ENCODE measurements around the gene ECHDC3. TPM values are rescaled to one million over a fixed set of nuclear protein-coding genes. Genes with fewer than 3 reads are reported as not detected.

Gene ECHDC3
- total RNA-seq, 3 donors from 2014 or later (not counting 1 experiment from before 2014, with no cell fraction given): 0.38 to 4.8 TPM; not detected in 1

DNA sequence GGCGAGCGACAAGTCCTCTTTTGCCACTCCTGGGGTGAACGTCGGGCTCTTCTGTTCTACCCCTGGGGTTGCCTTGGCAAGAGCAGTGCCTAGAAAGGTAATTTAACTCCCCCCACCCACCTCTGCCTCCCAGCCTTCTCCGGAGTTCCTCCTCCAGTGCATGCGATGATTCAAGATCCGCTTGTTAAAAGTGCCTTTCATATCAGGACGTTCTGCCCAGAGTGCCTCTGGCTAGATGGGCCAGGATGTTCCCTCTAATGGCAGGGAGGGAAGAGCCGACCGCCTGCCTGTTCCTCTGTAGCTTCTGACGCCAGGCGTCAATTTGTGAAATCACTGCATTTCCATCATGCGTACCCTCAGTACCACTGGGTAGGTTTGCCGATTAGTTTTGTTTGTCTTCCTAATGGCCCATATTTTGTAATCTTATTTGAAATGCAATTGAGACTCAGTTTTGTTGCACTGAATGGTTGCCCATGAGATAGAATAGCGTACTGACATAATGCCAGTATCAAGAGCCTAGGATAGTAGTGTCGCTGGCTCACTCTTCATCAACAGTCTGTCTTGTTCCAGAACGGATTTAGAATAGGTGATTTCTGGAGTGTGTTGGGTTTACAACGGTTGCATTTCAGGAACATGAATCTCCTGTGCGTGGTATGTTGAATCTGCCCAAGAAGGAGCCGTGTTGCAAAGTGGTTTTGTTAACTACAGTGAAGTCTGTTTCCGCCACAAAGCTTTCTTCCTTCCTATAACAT is 13.5 kb downstream of the ECHDC3 start:
- Histone ChIP-seq H3K27me3 (ENCODE audit: control insufficient read depth, insufficient read depth, low read length) (no peaks in the 10 kb centered on the region), H3K9me3 (ENCODE audit: control insufficient read depth, insufficient read depth, low read length) (no peaks in the 10 kb centered on the region), H3K27ac (ENCODE audit: low read length) (no peak overlapping the region), H3K4me1 (ENCODE audit: control insufficient read depth, insufficient read depth, low read length) (peaks cover 4% of the 10 kb centered on the region), H3K36me3 (ENCODE audit: control insufficient read depth, insufficient read depth, low read length) (no peaks in the 10 kb centered on the region), H3K4me3 (ENCODE audit: low read length) (no peak overlapping the region)
- TF ChIP-seq, protein P1, sequence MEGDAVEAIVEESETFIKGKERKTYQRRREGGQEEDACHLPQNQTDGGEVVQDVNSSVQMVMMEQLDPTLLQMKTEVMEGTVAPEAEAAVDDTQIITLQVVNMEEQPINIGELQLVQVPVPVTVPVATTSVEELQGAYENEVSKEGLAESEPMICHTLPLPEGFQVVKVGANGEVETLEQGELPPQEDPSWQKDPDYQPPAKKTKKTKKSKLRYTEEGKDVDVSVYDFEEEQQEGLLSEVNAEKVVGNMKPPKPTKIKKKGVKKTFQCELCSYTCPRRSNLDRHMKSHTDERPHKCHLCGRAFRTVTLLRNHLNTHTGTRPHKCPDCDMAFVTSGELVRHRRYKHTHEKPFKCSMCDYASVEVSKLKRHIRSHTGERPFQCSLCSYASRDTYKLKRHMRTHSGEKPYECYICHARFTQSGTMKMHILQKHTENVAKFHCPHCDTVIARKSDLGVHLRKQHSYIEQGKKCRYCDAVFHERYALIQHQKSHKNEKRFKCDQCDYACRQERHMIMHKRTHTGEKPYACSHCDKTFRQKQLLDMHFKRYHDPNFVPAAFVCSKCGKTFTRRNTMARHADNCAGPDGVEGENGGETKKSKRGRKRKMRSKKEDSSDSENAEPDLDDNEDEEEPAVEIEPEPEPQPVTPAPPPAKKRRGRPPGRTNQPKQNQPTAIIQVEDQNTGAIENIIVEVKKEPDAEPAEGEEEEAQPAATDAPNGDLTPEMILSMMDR (IDR thresholded peaks at IDR 0.05): no peak
- Mint-ChIP-seq H3K27me3 (ENCODE audit: low read depth in 2 of 2) (no peaks in the 10 kb centered on the region), H3K4me1 (peaks cover 0 to 4% of the 10 kb centered on the region in 2 donors), H3K27ac (no peak overlapping the region), H3K4me3 (no peak overlapping the region), H3K9me3 (no peaks in the 10 kb centered on the region), H3K36me3 (no peaks in the 10 kb centered on the region)
- DNase-seq (no peak), ATAC-seq (no peak)
- WGBS (ENCODE audit: insufficient coverage): 94% methylated on average over 20 of the region's 21 CpGs
- intact Hi-C loops (cut with micrococcal nuclease): no loop called here

DNA sequence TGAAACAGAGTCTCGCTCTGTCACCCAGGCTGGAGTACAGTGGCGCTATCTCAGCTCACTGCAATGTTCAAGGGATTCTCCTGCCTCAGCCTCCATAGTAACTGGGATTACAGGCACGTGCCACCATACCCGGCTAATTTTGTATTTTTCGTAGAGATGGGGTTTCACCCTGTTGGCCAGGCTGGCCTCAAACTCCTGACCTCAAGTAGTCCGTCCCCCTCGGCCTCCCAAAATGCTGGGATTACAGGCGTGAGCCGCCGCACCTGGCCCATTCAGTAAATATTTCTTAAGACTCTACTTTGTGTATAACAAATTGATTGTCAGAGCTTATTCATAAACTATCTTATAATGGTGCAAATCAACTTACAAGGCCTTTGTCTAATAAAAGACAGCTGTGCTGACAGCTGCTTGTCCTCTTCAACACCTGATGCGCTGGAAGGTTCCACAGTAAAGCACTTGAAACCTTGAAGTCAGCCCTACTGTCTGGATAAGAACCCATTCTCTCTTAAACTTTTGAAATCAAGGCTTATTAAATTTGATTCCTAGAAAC is 14.7 kb downstream of the ECHDC3 start:
- Histone ChIP-seq H3K36me3 (ENCODE audit: control insufficient read depth, insufficient read depth, low read length) (no peaks in the 10 kb centered on the region), H3K27ac (ENCODE audit: low read length) (no peak overlapping the region), H3K4me1 (ENCODE audit: control insufficient read depth, insufficient read depth, low read length) (peaks cover 4% of the 10 kb centered on the region), H3K4me3 (ENCODE audit: low read length) (no peak overlapping the region), H3K9me3 (ENCODE audit: control insufficient read depth, insufficient read depth, low read length) (no peaks in the 10 kb centered on the region), H3K27me3 (ENCODE audit: control insufficient read depth, insufficient read depth, low read length) (no peaks in the 10 kb centered on the region)
- no peaks in the 10 kb centered on the region for H3K27me3 Mint-ChIP-seq (ENCODE audit: low read depth in 2 of 2)
- H3K4me1 Mint-ChIP-seq: peaks cover 0 to 4% of the 10 kb centered on the region in 2 donors
- no peaks in the 10 kb centered on the region for H3K9me3 Mint-ChIP-seq
- TF ChIP-seq, protein P1 (IDR thresholded peaks at IDR 0.05): no peak
- 86% methylated on average over 11 of the region's 11 CpGs for WGBS (ENCODE audit: insufficient coverage)
- H3K27ac Mint-ChIP-seq: no peak overlapping the region
- H3K4me3 Mint-ChIP-seq: no peak overlapping the region
- no peaks in the 10 kb centered on the region for H3K36me3 Mint-ChIP-seq
- DNase-seq (no peak), ATAC-seq (no peak)
- intact Hi-C loops (cut with micrococcal nuclease): no loop called here

DNA sequence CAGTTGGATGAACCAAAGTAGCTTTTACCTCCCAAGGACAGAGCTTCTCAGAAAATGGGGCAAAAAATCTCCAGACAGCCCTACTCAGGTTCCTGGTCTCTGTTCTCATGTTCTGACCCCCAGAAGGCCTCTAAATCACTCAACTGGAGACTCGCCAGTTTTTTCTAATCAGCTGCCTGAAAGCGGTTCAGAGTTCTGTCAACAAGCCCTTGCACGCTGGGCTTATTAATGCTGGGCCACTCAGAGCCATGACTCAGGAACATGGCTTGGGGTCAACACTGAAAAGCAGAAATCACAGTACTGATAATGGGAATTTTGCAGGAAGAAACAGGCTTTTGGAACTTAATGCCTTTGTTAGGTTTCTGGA is 15.3 kb downstream of the ECHDC3 start:
- Histone ChIP-seq H3K27me3 (ENCODE audit: control insufficient read depth, insufficient read depth, low read length) (no peaks in the 10 kb centered on the region), H3K9me3 (ENCODE audit: control insufficient read depth, insufficient read depth, low read length) (no peaks in the 10 kb centered on the region), H3K4me1 (ENCODE audit: control insufficient read depth, insufficient read depth, low read length) (peaks cover 4% of the 10 kb centered on the region), H3K36me3 (ENCODE audit: control insufficient read depth, insufficient read depth, low read length) (no peaks in the 10 kb centered on the region), H3K4me3 (ENCODE audit: low read length) (no peak overlapping the region), H3K27ac (ENCODE audit: low read length) (no peak overlapping the region)
- Mint-ChIP-seq H3K27me3 (ENCODE audit: low read depth in 2 of 2) (no peaks in the 10 kb centered on the region), H3K4me1 (peaks cover 0 to 4% of the 10 kb centered on the region in 2 donors), H3K9me3 (no peaks in the 10 kb centered on the region), H3K4me3 (no peak overlapping the region), H3K27ac (no peak overlapping the region), H3K36me3 (no peaks in the 10 kb centered on the region)
- no peak for DNase-seq
- ATAC-seq: no peak
- intact Hi-C loops (cut with micrococcal nuclease): no loop called here
- TF ChIP-seq, protein P1 (IDR thresholded peaks at IDR 0.05): no peak
- WGBS (ENCODE audit: insufficient coverage): 70% methylated on average over 3 of the region's 3 CpGs

Data from natural killer cell (primary cell).